GM12874 (cell line): ENCODE measurements around the gene ADM5.

Experiments
- CTCF ChIP-seq: IDR thresholded peaks from 2 replicates; pipeline ENCODE4 v1.5.1; 2011; ENCODE audit warnings: low read depth, mild to moderate bottlenecking, control low read depth, low read length, moderate library complexity; ENCODE audit not compliant: insufficient read depth

Gene ADM5

DNA sequence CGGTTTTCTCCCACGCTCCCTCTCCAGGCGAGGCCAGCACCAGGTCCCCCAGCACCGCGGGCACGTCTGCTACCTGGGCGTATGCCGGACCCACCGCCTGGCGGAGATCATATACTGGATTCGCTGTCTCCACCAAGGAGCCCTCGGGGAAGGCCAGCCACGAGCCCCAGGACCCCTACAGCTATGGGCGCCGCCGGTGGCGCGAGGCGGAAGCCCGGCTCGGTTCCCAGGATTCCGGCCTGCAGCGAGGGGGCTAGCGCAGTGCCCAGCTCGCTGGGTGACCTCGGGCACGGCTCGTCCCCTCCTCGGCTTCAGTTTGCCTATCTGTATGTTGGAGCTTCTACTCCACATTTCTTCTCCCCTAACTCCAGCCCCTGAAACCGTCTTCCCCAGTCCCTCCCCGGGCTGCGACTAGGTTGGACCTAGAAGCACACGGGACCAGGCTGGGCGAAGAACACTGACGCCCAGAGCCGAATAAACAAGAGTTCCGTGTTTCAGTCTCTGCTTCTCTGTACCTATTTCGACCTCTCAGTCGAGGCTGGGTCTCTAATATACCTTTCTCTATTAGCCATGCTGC lies 773 bp downstream of the ADM5 start:
- no peak for TF ChIP-seq CTCF

DNA sequence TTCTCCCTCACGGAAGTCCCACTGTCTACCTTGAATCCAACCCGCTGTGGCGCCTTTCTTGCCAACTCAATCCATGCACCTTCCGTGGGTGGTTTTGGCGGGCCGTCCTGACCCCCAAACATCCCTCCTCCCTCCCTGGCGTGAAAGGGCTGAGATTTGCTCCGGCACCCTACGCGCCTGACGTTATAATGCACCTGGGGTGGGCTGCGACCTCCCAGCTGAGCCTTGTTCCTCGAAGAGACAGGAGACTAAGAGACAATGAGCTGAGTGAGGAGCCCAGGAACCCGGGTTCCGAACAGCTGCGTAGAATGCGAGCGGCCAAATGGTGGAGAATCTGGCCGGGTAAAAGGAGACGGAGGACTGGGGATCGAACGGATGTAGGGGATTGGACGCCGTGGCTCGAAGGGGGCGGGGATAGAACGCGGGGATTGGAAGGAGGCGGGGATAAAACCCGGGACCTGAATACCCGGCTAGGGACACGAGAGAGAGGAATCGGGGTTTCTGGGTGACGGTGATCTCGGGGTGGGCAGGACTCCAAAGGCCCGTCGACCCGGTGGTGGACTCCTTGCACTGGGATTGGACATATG lies 1.4 kb downstream of the ADM5 start, which contains the start of gene CPT1C:
Gene CPT1C (plus strand): TSS at position 461 of the 587 bp plus-strand sequence. CDS start 1,137 bp downstream, outside the sequence.
- no peak for TF ChIP-seq CTCF

DNA sequence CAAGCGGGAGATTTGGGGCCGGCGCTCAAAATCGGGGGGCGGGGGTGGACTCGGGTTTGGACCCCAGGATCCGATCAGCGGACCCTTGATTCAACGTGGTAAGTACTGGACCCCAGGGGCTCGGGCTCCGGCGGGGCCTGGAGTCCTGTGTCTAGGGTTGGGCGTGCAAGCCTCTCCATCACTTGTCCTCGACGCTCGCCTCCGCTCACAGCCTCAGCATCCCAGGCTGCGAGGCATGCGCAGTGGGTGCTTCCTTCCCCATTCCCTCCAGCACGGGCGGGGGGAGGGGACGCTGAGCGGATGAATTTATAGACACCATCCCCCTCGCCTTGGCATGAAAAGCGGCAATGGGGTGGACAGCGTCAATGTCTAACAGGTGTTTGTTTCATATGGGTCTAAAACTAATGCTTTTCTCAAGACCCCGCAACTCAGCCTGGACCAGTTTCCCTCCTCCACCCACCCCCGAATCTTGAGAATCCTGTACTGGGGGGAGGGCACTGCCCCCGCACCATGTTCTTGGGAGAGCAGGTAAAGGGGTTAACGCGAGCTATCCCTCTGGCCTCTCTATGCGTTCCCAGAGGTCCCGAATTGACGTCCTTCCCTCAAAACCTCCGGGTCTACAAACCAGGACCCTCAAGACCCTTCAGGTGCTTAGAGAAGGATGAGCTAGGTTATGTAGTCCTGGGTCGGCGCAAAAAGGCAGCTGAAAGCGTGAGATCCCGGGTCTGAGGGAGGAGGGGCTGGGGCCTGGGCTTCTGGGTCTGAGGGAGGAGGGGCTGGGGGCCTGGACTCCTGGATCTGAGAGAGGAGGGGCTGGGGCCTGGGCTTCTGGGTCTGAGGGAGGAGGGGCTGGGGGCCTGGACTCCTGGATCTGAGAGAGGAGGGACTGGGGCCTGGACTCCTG lies 2.1 kb downstream of the ADM5 start:
- TF ChIP-seq CTCF = no peak

- TF ChIP-seq CTCF = no peak
These were observed 2.7 kb downstream of the ADM5 start for GRCh38 chr19:49692147-49692506.

DNA sequence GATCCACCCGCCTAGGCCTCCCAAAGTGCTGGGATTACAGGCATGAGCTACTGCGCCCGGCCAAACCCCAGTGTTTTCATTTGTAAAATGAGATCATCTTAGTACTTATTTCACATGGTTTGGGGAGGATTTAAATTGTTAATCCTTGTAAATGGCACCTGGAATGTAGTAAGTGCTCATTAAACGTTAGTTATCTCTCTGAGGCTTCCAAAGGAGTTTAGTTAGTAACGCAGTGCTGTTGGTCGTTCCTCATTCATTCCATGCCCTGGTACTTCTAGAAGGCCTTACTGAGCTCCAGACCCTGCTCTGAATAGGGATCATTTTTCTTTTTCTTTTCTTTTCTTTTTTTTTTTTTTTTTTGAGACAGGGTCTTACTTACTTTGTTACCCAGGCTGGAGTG lies 6.7 kb downstream of the ADM5 start:
- no peak for TF ChIP-seq CTCF

GRCh38 chr19:49696865-49697264 lies 7.5 kb downstream of the ADM5 start:
- no peak for TF ChIP-seq CTCF

DNA sequence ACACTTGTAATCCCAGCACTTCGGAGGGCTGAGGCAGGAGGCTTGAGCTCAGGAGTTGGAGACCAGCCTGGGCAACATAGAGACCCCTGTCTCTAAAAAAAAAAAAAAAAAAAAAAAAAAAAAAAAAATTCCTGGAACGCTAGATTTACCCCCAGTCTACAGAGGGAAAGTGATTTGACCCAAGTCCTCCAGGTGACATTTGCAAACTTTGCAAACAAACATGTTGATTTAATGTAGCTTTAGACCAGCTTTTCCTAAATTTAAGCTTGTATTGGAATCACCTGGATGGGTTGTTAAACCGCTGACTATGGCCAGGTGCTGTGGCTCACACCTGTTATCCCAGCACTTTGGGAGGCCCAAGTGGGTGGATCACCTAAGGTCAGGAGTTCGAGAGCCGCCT lies 10.0 kb downstream of the ADM5 start:
- no peak for TF ChIP-seq CTCF
